Kidney epithelial cell (primary cell): ENCODE results near the gene PPP4R4. TPM values are rescaled to one million over a fixed set of nuclear protein-coding genes. Genes with fewer than 3 reads are reported as not detected.

Experiments used
- DNase-seq: peaks from one replicate; pipeline ENCODE4 v3.0.0-alpha.2; 2010; ENCODE audit warnings: low read depth
- H3K27me3 ChIP-seq: 2 replicates; pipeline ENCODE4 v1.6.0; 2011; ENCODE audit warnings: low read length; ENCODE audit not compliant: control insufficient read depth, insufficient read depth
- H3K36me3 ChIP-seq: 2 replicates; pipeline ENCODE4 v1.5.1; 2011; ENCODE audit warnings: low read length; ENCODE audit not compliant: control insufficient read depth, insufficient read depth
- H3K4me3 ChIP-seq: 2 replicates; pipeline ENCODE4 v1.5.1; 2011; ENCODE audit warnings: low read depth, mild to moderate bottlenecking, control low read depth, low read length
- CTCF ChIP-seq: IDR thresholded peaks from 2 replicates; pipeline ENCODE4 v1.5.1; 2011; ENCODE audit warnings: mild to moderate bottlenecking, moderate library complexity, low read length, control low read depth, inconsistent platforms; ENCODE audit not compliant: insufficient read depth, poor library complexity, severe bottlenecking
- total RNA-seq: library from RNA; depleted of rRNA; stranded (reverse); fragments of >200 nt; gene quantifications from 2 replicates; pipeline ENCODE4 v1.2.3, GENCODE V29; 2015

PPP4R4 gene
- total RNA-seq, 1 donor from 2014 or later = 2.4 TPM

DNA sequence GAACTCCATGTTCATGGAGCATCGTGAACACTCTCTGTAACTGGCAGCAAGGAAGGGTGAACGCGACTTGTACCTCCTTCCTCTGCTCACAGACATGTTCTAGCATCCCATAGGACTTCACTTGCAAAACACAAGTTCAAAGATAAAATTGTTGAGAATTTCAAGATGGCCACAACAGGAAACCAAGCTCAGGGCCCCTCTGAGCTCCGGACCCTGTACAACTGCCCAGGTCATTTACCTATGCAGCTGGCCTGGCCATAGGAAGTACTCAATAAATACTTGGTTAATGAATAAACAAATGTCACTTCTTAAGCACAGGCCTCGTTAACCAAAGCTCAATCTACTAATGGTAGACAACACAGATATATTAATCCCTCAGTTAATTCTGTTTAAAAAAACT is 11.7 kb upstream of the PPP4R4 start:
- no peak overlapping the region for H3K4me3 ChIP-seq
- no peaks in the 10 kb centered on the region for H3K36me3 ChIP-seq
- DNase-seq = no peak
- no peak for TF ChIP-seq CTCF
- H3K27me3 ChIP-seq = peaks cover 21% of the 10 kb centered on the region

DNA sequence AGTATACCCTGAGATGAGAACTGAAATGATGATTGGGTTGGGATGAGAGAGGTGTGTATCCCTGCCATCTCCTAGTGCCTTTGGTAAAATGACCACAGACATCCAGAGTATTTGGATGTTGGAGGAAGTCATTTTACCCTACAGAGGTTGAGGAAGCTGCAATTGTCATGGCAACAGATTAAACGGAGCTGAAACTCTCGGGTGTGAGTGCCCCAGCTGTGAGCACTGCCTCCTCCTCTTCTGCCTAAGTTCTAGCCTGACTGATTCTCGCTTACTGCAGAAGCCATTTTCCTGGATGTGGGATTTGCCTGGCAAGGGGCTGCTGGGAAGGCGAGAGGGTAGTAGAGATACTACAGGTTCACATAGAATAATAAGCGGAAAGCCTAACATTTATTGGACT is 10.3 kb upstream of the PPP4R4 start:
- no peak overlapping the region for H3K4me3 ChIP-seq
- H3K36me3 ChIP-seq = no peaks in the 10 kb centered on the region
- no peak for TF ChIP-seq CTCF
- no peak for DNase-seq
- peaks cover 21% of the 10 kb centered on the region for H3K27me3 ChIP-seq

GRCh38 chr14:94164685-94165431 is 9.3 kb upstream of the PPP4R4 start:
- DNase-seq = no peak
- Histone ChIP-seq H3K36me3 (no peaks in the 10 kb centered on the region), H3K27me3 (peaks cover 21% of the 10 kb centered on the region), H3K4me3 (no peak overlapping the region)
- TF ChIP-seq CTCF = no peak

DNA sequence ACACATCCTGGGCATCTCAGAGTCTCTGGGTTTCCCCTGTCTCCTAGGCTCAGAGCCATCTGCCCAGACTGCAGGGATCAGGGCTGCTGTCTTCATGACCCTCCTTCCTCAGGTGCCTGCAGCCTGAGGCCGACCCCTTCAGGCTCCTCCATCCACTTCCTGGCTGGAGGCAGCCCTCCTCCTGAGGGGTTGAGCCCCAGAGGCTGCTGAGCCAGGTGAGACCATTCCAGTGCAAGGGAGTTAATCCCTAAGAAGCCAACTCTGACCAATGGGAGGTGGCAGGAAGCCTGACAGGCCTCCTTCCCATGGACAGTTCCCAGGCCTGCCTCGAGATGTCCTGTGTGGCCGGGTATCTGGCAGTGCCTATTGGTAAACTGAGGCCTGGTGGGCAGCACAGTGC is 8.4 kb upstream of the PPP4R4 start:
- no peak for DNase-seq
- no peak for TF ChIP-seq CTCF
- Histone ChIP-seq H3K4me3 (no peak overlapping the region), H3K27me3 (peaks cover 21% of the 10 kb centered on the region), H3K36me3 (no peaks in the 10 kb centered on the region)

- Histone ChIP-seq H3K4me3 (no peak overlapping the region), H3K27me3 (peaks cover 16% of the 10 kb centered on the region), H3K36me3 (no peaks in the 10 kb centered on the region)
- no peak for TF ChIP-seq CTCF
- DNase-seq = no peak
Observed at GRCh38 chr14:94170136-94170535, 4.0 kb upstream of the PPP4R4 start.

GRCh38 chr14:94171208-94171607 is 2.9 kb upstream of the PPP4R4 start:
- DNase-seq = no peak
- H3K27me3 ChIP-seq = peaks cover 16% of the 10 kb centered on the region
- H3K36me3 ChIP-seq = no peaks in the 10 kb centered on the region
- no peak overlapping the region for H3K4me3 ChIP-seq
- TF ChIP-seq CTCF = no peak
